GM13977 (cell line): ENCODE results near the gene KCNE2.

Experiments
- DNase-seq: peaks from one replicate; pipeline ENCODE4 v3.0.0; 2012; ENCODE audit warnings: low spot score
- CTCF ChIP-seq: IDR thresholded peaks from 2 replicates; pipeline ENCODE4 v1.5.1; 2012; ENCODE audit warnings: mild to moderate bottlenecking, control low read depth; ENCODE audit not compliant: insufficient read depth; ENCODE audit errors: extremely low read depth, missing control alignments
- in situ Hi-C: fragments of 300-500 bp; cut with MboI; formaldehyde crosslinking; loops from one replicate; pipeline ENCODE4 v1.12.0; 2022; ENCODE audit warnings: low sequenced_read_pairs, low pct_unique_long_range_greater_than_20kb, mixed read lengths, inconsistent platforms; ENCODE audit not compliant: unreplicated experiment

Gene KCNE2

GRCh38 chr21:34348890-34349519, 14.8 kb upstream of the KCNE2 start:
- in situ Hi-C loops, result no loop called here
- TF ChIP-seq CTCF, result no peak
- DNase-seq, result no peak

GRCh38 chr21:34351786-34352241, 12.0 kb upstream of the KCNE2 start:
- DNase-seq, result peak; percentile 73
- in situ Hi-C loops, result no loop called here
- peak; percentile 62 for TF ChIP-seq CTCF

GRCh38 chr21:34352556-34352955, 11.2 kb upstream of the KCNE2 start:
- in situ Hi-C loops, result no loop called here
- TF ChIP-seq CTCF, result no peak
- no peak for DNase-seq

- DNase-seq, result no peak
- TF ChIP-seq CTCF, result no peak
- in situ Hi-C loops, result no loop called here
Measured at GRCh38 chr21:34353182-34353581, 10.6 kb upstream of the KCNE2 start.

GRCh38 chr21:34354836-34355235, 9.0 kb upstream of the KCNE2 start:
- no peak for TF ChIP-seq CTCF
- DNase-seq, result no peak
- in situ Hi-C loops, result no loop called here

- no peak for DNase-seq
- in situ Hi-C loops, result no loop called here
- no peak for TF ChIP-seq CTCF
Measured at GRCh38 chr21:34355570-34355969, 8.2 kb upstream of the KCNE2 start.
